Thyroid gland (tissue), 4 donors: ENCODE measurements around the gene KCNQ1. TPM values are rescaled to one million over a fixed set of nuclear protein-coding genes. Genes with fewer than 3 reads are reported as not detected.

Experiments
- DNase-seq, 2 donors: peaks; one replicate each; pipeline ENCODE4 v3.0.0-alpha.2; 2019
- H3K27ac ChIP-seq, 3 donors: fragments of 200-600 bp; sonication (generic); 1 replicate in 2 of 3; 2 replicates in 1 of 3; pipeline ENCODE4 v1.5.1; 2016 to 2019; ENCODE audit warnings: mild to moderate bottlenecking in 1 of 3, moderate library complexity in 1 of 3
- H3K27me3 ChIP-seq: fragments of 200-600 bp; sonication (generic); one replicate; pipeline ENCODE4 v1.5.1; 2019
- H3K36me3 ChIP-seq, 2 donors: fragments of 200-600 bp; sonication (generic); one replicate each; pipeline ENCODE4 v1.5.1; 2016 to 2019
- H3K4me1 ChIP-seq, 2 donors: fragments of 200-600 bp; sonication (generic); one replicate each; pipeline ENCODE4 v1.5.1; 2017 to 2019
- H3K4me3 ChIP-seq, 3 donors: fragments of 200-600 bp; sonication (generic); replicated peaks in 1 of 3; 1 replicate in 2 of 3; 2 replicates in 1 of 3; pipeline ENCODE4 v1.5.1; 2016; ENCODE audit warnings: mild to moderate bottlenecking in 1 of 3
- H3K9me3 ChIP-seq: fragments of 200-600 bp; sonication (generic); one replicate; pipeline ENCODE4 v1.5.1; 2017
- POLR2A ChIP-seq, 2 donors: fragments of 450-650 bp; IDR thresholded peaks; one replicate each; pipeline ENCODE4 v1.6.1; 2017; ENCODE audit warnings: antibody characterized with exemption in 2 of 2, mild to moderate bottlenecking in 2 of 2, moderate library complexity in 1 of 2
- WGBS, 2 donors: methylation state at CpG; one replicate each; pipeline ENCODE4 v1.1.5; 2017; 5-methylcytosine and 5-hydroxymethylcytosine counted together
- intact Hi-C: fragments of 100-400 bp; cut with DNase I; formaldehyde crosslinking; loops from one replicate; pipeline ENCODE4 v1.15.1; 2023
- total RNA-seq, 4 donors: library from RNA; depleted of rRNA; stranded (reverse); fragments of >200 nt; gene quantifications; one replicate each; pipeline ENCODE4 v1.2.3, GENCODE V29; 2016
- TF ChIP-seq, protein P1 (sequence below), 6 experiments: fragments of 200-600 bp in 3 of 6; fragments of 450-650 bp in 3 of 6; sonication (generic) in 3 of 6; IDR thresholded peaks; one replicate each; pipeline ENCODE4 v1.5.1; 2016 to 2019; ENCODE audit warnings: antibody characterized with exemption in 6 of 6, mild to moderate bottlenecking in 2 of 6, inconsistent platforms in 1 of 6, moderate library complexity in 1 of 6

The KCNQ1 gene
- total RNA-seq, 4 donors from 2014 or later, result 51.3 to 103 (median 97.8) TPM

DNA sequence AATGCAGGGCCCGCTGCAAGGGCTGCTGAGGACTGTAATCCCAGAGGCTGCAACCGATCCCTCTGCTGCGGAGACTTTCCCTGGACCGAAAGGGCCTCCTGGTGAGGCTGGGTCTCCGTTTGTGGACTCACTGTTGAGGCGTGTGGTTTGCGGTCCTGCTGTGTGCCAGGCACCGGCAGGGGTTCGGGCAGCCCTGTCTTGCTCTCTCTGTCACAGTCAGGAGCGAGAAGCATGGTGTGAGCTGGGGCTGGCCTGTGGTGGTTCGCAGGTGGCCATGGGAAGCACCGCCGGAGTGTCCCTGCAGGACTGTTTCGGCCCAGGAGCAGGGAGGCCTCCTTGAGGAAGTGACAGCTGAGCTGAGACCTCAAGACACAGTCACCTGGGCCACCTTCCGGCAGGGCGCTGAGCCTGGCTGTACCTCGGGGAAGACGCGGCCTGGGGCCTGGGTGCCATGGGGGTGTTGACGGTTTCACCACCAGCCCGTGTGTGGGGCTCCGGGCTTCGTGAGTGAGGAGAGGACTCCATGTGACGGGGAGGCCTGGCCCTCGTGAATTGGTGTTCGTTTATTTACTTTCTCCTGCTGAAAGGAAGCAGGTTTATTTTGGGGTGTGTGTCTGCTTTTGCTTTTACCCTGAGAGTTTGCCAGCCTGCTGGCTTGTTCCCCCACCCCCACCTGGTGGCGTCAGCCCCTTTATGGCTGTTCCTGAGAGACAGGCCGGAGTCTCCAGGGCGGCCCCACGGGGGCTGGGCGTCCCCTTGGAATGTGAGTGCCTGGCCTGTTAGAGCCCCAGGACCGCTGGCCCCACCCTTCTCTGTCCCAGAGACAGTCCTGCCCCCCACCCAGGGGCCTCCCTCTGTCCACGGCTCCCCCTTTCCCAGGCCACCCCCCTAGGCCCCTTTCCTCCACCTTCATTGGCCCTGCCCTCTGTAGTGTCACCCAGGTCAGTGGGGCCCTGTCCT lies 132.5 kb downstream of the KCNQ1 start:
- TF ChIP-seq POLR2A (IDR thresholded peaks at IDR 0.05), result no peak
- TF ChIP-seq, protein P1, sequence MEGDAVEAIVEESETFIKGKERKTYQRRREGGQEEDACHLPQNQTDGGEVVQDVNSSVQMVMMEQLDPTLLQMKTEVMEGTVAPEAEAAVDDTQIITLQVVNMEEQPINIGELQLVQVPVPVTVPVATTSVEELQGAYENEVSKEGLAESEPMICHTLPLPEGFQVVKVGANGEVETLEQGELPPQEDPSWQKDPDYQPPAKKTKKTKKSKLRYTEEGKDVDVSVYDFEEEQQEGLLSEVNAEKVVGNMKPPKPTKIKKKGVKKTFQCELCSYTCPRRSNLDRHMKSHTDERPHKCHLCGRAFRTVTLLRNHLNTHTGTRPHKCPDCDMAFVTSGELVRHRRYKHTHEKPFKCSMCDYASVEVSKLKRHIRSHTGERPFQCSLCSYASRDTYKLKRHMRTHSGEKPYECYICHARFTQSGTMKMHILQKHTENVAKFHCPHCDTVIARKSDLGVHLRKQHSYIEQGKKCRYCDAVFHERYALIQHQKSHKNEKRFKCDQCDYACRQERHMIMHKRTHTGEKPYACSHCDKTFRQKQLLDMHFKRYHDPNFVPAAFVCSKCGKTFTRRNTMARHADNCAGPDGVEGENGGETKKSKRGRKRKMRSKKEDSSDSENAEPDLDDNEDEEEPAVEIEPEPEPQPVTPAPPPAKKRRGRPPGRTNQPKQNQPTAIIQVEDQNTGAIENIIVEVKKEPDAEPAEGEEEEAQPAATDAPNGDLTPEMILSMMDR (IDR thresholded peaks at IDR 0.05), result no peak
- Histone ChIP-seq H3K4me1 (no peaks in the 10 kb centered on the region), H3K4me3 (no peak overlapping the region), H3K27me3 (no peaks in the 10 kb centered on the region), H3K27ac (no peak overlapping the region), H3K9me3 (no peaks in the 10 kb centered on the region), H3K36me3 (no peaks in the 10 kb centered on the region)
- intact Hi-C loops, result no loop called here
- WGBS, 2 donors, result 88% methylated on average over 29 to 30 of the region's 33 CpGs
- peak; percentile 0 to 2 for DNase-seq

DNA sequence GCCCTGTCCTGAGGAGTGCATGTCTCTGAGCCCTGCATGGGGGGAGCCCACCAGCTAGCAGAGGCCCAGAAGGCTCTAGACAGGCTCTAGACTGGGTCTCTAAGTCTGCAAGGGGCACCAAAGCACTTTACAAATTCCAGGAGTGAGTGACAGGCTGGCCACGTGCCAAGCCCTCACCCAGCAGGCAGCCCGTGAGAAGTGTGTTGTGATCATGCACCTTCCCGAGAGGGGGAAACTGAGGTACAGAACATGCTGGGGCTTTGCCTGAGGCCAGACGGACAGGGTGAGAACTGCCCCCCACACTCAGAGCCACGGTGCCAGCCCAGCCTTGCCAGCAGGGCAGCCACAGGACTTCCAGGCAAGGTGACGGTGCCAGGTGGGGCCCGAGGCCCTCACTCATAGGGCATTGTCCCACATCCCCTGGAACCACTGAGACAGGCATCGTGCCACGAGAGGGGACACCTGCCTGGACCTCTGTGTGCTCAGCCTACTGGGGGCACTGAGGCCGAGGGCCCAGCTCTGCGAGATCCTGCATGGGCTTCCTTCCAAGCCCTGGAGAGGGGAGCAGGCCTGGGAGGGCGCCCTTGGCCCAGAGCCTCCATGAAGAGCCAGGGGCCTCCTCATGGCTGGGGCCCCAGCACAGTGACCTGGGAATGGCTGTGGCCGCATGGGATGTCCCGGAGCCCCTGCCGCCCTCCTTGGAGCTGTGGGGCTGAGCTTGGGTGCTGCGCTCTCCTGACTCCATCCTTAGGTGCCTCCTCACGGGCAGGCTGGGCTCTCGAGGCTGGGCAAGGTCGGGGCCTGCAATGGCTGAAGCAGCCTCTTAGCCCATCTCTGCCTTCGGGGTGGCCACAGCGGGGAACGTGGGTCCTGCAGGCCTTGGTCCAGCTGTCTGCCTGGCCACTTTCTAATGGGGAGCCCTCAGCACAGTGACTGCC lies 133.5 kb downstream of the KCNQ1 start:
- Histone ChIP-seq H3K9me3 (no peaks in the 10 kb centered on the region), H3K4me3 (no peak overlapping the region), H3K36me3 (no peaks in the 10 kb centered on the region), H3K27ac (no peak overlapping the region), H3K4me1 (no peaks in the 10 kb centered on the region), H3K27me3 (no peaks in the 10 kb centered on the region)
- peak; percentile 8 to 26 for DNase-seq
- no peak for TF ChIP-seq POLR2A (IDR thresholded peaks at IDR 0.05)
- TF ChIP-seq, protein P1 (IDR thresholded peaks at IDR 0.05), result no peak
- WGBS, 2 donors, result 87 to 95% methylated on average over 10 to 18 of the region's 22 CpGs
- intact Hi-C loops, result no loop called here

DNA sequence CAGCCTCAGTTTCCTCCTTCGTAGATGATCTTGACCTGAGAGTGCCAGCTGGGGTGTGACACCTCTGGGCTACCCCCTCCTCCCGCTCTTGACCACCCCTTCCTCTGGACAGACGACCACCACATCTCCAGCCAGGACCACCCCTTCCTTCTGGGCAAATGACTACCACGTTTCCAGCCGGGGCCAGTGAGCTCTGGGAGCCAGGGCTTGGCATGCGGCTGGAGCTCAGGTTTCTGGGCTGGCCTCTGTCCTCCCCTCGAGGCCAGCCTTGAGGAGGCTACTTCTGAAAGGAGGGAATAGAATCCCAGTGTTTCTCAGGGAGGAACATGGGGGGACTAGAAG lies 134.1 kb downstream of the KCNQ1 start:
- TF ChIP-seq, protein P1 (IDR thresholded peaks at IDR 0.05), result no peak
- TF ChIP-seq POLR2A (IDR thresholded peaks at IDR 0.05), result no peak
- 73 to 85% methylated on average over 5 to 7 of the region's 7 CpGs for WGBS, 2 donors
- H3K4me1 ChIP-seq, result no peaks in the 10 kb centered on the region
- H3K4me3 ChIP-seq, result no peak overlapping the region
- intact Hi-C loops, result no loop called here
- H3K27me3 ChIP-seq, result no peaks in the 10 kb centered on the region
- peak; percentile 0 to 1 for DNase-seq
- no peaks in the 10 kb centered on the region for H3K36me3 ChIP-seq
- no peaks in the 10 kb centered on the region for H3K9me3 ChIP-seq
- H3K27ac ChIP-seq, result no peak overlapping the region

DNA sequence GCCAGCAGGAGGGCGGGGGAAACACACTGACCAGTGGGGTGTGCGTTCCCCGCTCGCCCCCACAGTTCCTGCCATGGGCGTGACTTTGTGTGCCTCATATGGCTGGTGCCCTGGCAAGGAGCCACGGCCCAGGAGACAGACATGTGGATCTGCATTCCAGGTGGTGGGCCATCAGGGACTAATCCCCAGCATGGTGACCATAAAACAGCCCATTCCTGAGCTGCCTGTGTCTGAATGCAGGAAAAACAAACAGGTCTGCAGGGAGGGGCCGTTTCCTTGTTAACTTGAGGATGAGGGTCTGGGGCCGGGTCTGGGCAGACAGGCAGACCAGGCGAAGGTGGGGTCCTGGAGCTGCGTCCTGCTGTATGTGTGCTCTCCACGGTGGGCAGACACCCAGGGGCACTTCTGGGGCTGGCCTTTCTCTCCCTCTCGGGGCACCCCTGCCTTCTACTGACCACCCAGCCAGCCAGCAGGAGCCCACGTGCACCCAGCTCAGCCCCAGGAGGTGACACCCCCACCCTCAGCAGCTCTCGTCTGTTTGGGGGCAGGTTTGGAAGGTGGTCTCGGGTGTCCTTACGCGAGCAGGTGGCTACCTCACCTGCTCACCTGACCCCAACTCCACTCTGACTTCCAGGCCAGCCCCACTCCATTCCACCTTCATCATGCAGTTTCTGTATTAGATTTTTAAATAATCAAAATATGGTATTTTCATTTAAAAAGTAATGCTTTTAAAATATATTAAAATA lies 134.7 kb downstream of the KCNQ1 start:
- TF ChIP-seq POLR2A (IDR thresholded peaks at IDR 0.05), result no peak
- intact Hi-C loops, result no loop called here
- Histone ChIP-seq H3K4me1 (no peaks in the 10 kb centered on the region), H3K9me3 (no peaks in the 10 kb centered on the region), H3K27me3 (no peaks in the 10 kb centered on the region), H3K36me3 (no peaks in the 10 kb centered on the region), H3K4me3 (no peak overlapping the region), H3K27ac (no peak overlapping the region)
- WGBS, 2 donors, result 72 to 78% methylated on average over 17 of the region's 17 CpGs
- DNase-seq, result peak; percentile 0 to 7

DNA sequence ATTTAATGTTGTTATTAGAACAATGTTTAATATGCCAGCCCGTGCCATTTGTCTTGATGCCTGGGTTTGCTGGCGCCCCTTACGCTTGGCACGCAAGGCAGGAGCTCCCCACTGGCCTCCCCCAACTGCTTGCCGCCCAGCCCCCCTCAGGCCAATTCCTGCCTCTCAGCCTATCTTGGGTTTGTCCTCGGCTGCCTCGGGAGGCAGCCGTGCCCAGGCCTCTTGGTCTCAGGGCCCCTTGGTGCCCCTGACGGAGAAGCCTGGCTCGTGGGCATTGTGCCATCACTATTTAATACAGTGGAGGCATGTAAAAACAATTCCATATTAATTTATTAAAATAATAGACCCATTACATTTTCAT lies 135.2 kb downstream of the KCNQ1 start:
- DNase-seq, result peak; percentile 0 to 1
- no peaks in the 10 kb centered on the region for H3K36me3 ChIP-seq
- intact Hi-C loops, result no loop called here
- no peaks in the 10 kb centered on the region for H3K9me3 ChIP-seq
- TF ChIP-seq POLR2A (IDR thresholded peaks at IDR 0.05), result no peak
- TF ChIP-seq, protein P1 (IDR thresholded peaks at IDR 0.05), result no peak
- H3K27ac ChIP-seq, result no peak overlapping the region
- no peak overlapping the region for H3K4me3 ChIP-seq
- no peaks in the 10 kb centered on the region for H3K4me1 ChIP-seq
- H3K27me3 ChIP-seq, result no peaks in the 10 kb centered on the region
- 82 to 88% methylated on average over 10 of the region's 10 CpGs for WGBS, 2 donors
